H9 (cell line): ENCODE results near the gene CBLB. TPM values are rescaled to one million over a fixed set of nuclear protein-coding genes. Genes with fewer than 3 reads are reported as not detected.

Experiments
- DNase-seq: peaks from one replicate; pipeline ENCODE4 v3.0.0-alpha.2; 2017
- H2AFZ ChIP-seq: one replicate; pipeline ENCODE4 v1.6.1; 2013; ENCODE audit warnings: mild to moderate bottlenecking, low read length, control low read depth, moderate library complexity
- H2AK5ac ChIP-seq: 2 replicates; pipeline ENCODE4 v1.6.1; 2013; ENCODE audit warnings: low read length, control low read depth, mixed read lengths; ENCODE audit not compliant: insufficient read length
- H2BK120ac ChIP-seq: one replicate; pipeline ENCODE4 v1.6.1; 2013; ENCODE audit warnings: low read depth, mild to moderate bottlenecking, low read length, control low read depth, inconsistent platforms; ENCODE audit not compliant: poor library complexity, severe bottlenecking
- H2BK12ac ChIP-seq: 2 replicates; pipeline ENCODE4 v1.6.1; 2013; ENCODE audit warnings: low read length, control low read depth, mixed read lengths, low read depth; ENCODE audit not compliant: insufficient read length
- H2BK15ac ChIP-seq: 2 replicates; pipeline ENCODE4 v1.6.1; 2013; ENCODE audit warnings: low read depth, low read length, control low read depth
- H2BK20ac ChIP-seq: one replicate; pipeline ENCODE4 v1.6.1; 2013; ENCODE audit warnings: low read depth, mild to moderate bottlenecking, low read length, control low read depth, inconsistent platforms; ENCODE audit not compliant: poor library complexity, severe bottlenecking
- H2BK5ac ChIP-seq: 2 replicates; pipeline ENCODE4 v1.6.1; 2013; ENCODE audit warnings: low read length, control low read depth, mixed read lengths; ENCODE audit not compliant: insufficient read length
- H3K14ac ChIP-seq: 2 replicates; pipeline ENCODE4 v1.6.1; 2013; ENCODE audit warnings: low read length, control low read depth; ENCODE audit not compliant: insufficient read depth
- H3K18ac ChIP-seq: 2 replicates; pipeline ENCODE4 v1.6.1; 2013; ENCODE audit warnings: low read depth, mild to moderate bottlenecking, mixed read lengths, low read length, control low read depth; ENCODE audit not compliant: insufficient read length
- H3K23ac ChIP-seq: 2 replicates; pipeline ENCODE4 v1.6.1; 2013; ENCODE audit warnings: low read length, control low read depth, mixed read lengths, low read depth; ENCODE audit not compliant: insufficient read length
- H3K23me2 ChIP-seq: 2 replicates; pipeline ENCODE4 v1.6.1; 2013; ENCODE audit warnings: low read depth, mild to moderate bottlenecking, mixed read lengths, low read length, control low read depth; ENCODE audit not compliant: insufficient read length, poor library complexity, severe bottlenecking
- H3K27ac ChIP-seq: 2 replicates; pipeline ENCODE4 v1.5.1; 2013; ENCODE audit warnings: low read length, control low read depth, mixed read lengths, low read depth; ENCODE audit not compliant: insufficient read length
- H3K27me3 ChIP-seq: 2 replicates; pipeline ENCODE4 v1.6.1; 2013; ENCODE audit warnings: low read length, control low read depth, inconsistent platforms; ENCODE audit not compliant: insufficient read depth
- H3K4ac ChIP-seq: 2 replicates; pipeline ENCODE4 v1.6.1; 2013; ENCODE audit warnings: low read depth, mild to moderate bottlenecking, control low read depth, inconsistent platforms, low read length, moderate library complexity
- H3K4me1 ChIP-seq: 2 replicates; pipeline ENCODE4 v1.6.1; 2013; ENCODE audit warnings: low read length, control low read depth, inconsistent platforms; ENCODE audit not compliant: insufficient read depth
- H3K4me2 ChIP-seq: 2 replicates; pipeline ENCODE4 v1.6.1; 2013; ENCODE audit warnings: low read length, control low read depth, mixed read lengths; ENCODE audit not compliant: insufficient read length, insufficient read depth
- H3K56ac ChIP-seq: 2 replicates; pipeline ENCODE4 v1.6.1; 2013; ENCODE audit warnings: low read depth, mild to moderate bottlenecking, mixed read lengths, low read length, control low read depth; ENCODE audit not compliant: insufficient read length
- H3K79me1 ChIP-seq: 2 replicates; pipeline ENCODE4 v1.6.1; 2013; ENCODE audit warnings: low read depth, mild to moderate bottlenecking, moderate library complexity, low read length, control low read depth, inconsistent platforms; ENCODE audit not compliant: insufficient read depth, poor library complexity, severe bottlenecking
- H3K79me2 ChIP-seq: 2 replicates; pipeline ENCODE4 v1.6.1; 2013; ENCODE audit warnings: low read length, control low read depth, inconsistent platforms; ENCODE audit not compliant: insufficient read depth
- H3K9ac ChIP-seq: 2 replicates; pipeline ENCODE4 v1.6.1; 2013; ENCODE audit warnings: low read length, control low read depth, mixed read lengths; ENCODE audit not compliant: insufficient read length; ENCODE audit errors: extremely low read depth
- H3K9me3 ChIP-seq: one replicate; pipeline ENCODE4 v1.6.1; 2013; ENCODE audit warnings: low read depth, low read length, inconsistent platforms; ENCODE audit not compliant: control insufficient read depth
- H3T11ph ChIP-seq: one replicate; pipeline ENCODE4 v1.6.1; 2013; ENCODE audit warnings: mild to moderate bottlenecking, low read length, control low read depth, inconsistent platforms
- H4K20me1 ChIP-seq: one replicate; pipeline ENCODE4 v1.6.1; 2013; ENCODE audit not compliant: control insufficient read depth, insufficient read length, insufficient read depth
- H4K5ac ChIP-seq: 2 replicates; pipeline ENCODE4 v1.6.1; 2013; ENCODE audit warnings: low read depth, mild to moderate bottlenecking, mixed read lengths, low read length, control low read depth; ENCODE audit not compliant: insufficient read length
- H4K8ac ChIP-seq: replicated peaks from 2 replicates; pipeline ENCODE4 v1.6.1; 2013; ENCODE audit warnings: low read length, control low read depth, mixed read lengths, low read depth; ENCODE audit not compliant: insufficient read length
- H4K91ac ChIP-seq: 2 replicates; pipeline ENCODE4 v1.6.1; 2013; ENCODE audit warnings: low read depth, mild to moderate bottlenecking, moderate library complexity, mixed read lengths, low read length, control low read depth; ENCODE audit not compliant: insufficient read length
- H3K27ac Mint-ChIP-seq, 3 experiments: 2 replicates in 2 of 3; 3 replicates in 1 of 3; pipeline ENCODE4 v1.8.0; 2020 to 2021; ENCODE audit warnings: mixed read lengths in 3 of 3, mild to moderate bottlenecking in 1 of 3, moderate library complexity in 1 of 3
- H3K27me3 Mint-ChIP-seq: 2 replicates; pipeline ENCODE4 v1.8.0; 2021; ENCODE audit warnings: low read depth, mild to moderate bottlenecking, moderate library complexity, mixed read lengths
- H3K36me3 Mint-ChIP-seq, 3 experiments: 2 replicates in 2 of 3; 3 replicates in 1 of 3; pipeline ENCODE4 v1.8.0; 2020 to 2021; ENCODE audit warnings: low read depth in 3 of 3, mixed read lengths in 3 of 3; ENCODE audit not compliant: insufficient read depth in 1 of 3
- H3K4me1 Mint-ChIP-seq, 2 experiments: 2 replicates each; pipeline ENCODE4 v1.8.0; 2020; ENCODE audit warnings: mixed read lengths in 2 of 2
- H3K4me3 Mint-ChIP-seq, 2 experiments: 2 replicates in 1 of 2; 3 replicates in 1 of 2; pipeline ENCODE4 v1.8.0; 2020 to 2021; ENCODE audit warnings: mild to moderate bottlenecking in 2 of 2, mixed read lengths in 2 of 2, moderate library complexity in 1 of 2
- H3K9me3 Mint-ChIP-seq, 2 experiments: 2 replicates in 1 of 2; 3 replicates in 1 of 2; pipeline ENCODE4 v1.8.0; 2020; ENCODE audit warnings: mild to moderate bottlenecking in 2 of 2, mixed read lengths in 2 of 2, moderate library complexity in 1 of 2
- WGBS: extraction: QIAGEN DNeasy Blood & Tissue Kit; methylation state at CpG from one replicate; pipeline ENCODE4 v1.1.7; 2013; ENCODE audit warnings: missing lambda C conversion rate, low lambda C conversion rate, mixed read lengths; ENCODE audit not compliant: insufficient read length; ENCODE audit errors: extremely low coverage; 5-methylcytosine and 5-hydroxymethylcytosine counted together
- total RNA-seq: library from RNA; stranded (reverse); gene quantifications from 2 replicates; pipeline ENCODE4 v1.2.1, GENCODE V29; 2021
- TF ChIP-seq, protein P1 (sequence below): fragments of 200-600 bp; sonication (generic); conservative IDR thresholded peaks from 3 replicates; pipeline ENCODE4 v1.8.0; 2021; ENCODE audit warnings: antibody characterized with exemption, mild to moderate bottlenecking

Gene CBLB
- total RNA-seq, 1 experiment from 2014 or later = 25.7 TPM

- no peaks in the 10 kb centered on the region for H3K4me1 Mint-ChIP-seq
- Histone ChIP-seq H4K20me1 (no peaks in the 10 kb centered on the region), H3K9ac (no peak overlapping the region), H4K91ac (no peak overlapping the region), H3K4ac (no peak overlapping the region), H2BK120ac (no peak overlapping the region), H2BK15ac (no peak overlapping the region), H4K8ac (no peak overlapping the region), H3K14ac (no peak overlapping the region), H3T11ph (no peak overlapping the region), H3K23me2 (no peaks in the 10 kb centered on the region), H2BK5ac (no peak overlapping the region), H2AK5ac (no peak overlapping the region), H3K4me2 (no peak overlapping the region), H4K5ac (no peak overlapping the region), H2BK20ac (no peak overlapping the region), H3K79me1 (no peaks in the 10 kb centered on the region), H3K56ac (no peak overlapping the region), H2BK12ac (no peak overlapping the region), H3K23ac (no peak overlapping the region), H2AFZ (no peak overlapping the region), H3K18ac (no peak overlapping the region), H3K79me2 (no peaks in the 10 kb centered on the region), H3K27ac (no peak overlapping the region), H3K27me3 (no peaks in the 10 kb centered on the region), H3K9me3 (no peaks in the 10 kb centered on the region), H3K4me1 (no peaks in the 10 kb centered on the region)
- no peaks in the 10 kb centered on the region for H3K9me3 Mint-ChIP-seq
- no peaks in the 10 kb centered on the region for H3K36me3 Mint-ChIP-seq
- DNase-seq = no peak
- no peak overlapping the region for H3K4me3 Mint-ChIP-seq
- WGBS = no CpG with 5 or more reads among the region's 5 CpGs
- no peak overlapping the region for H3K27ac Mint-ChIP-seq
- H3K27me3 Mint-ChIP-seq = no peaks in the 10 kb centered on the region
- TF ChIP-seq, protein P1, sequence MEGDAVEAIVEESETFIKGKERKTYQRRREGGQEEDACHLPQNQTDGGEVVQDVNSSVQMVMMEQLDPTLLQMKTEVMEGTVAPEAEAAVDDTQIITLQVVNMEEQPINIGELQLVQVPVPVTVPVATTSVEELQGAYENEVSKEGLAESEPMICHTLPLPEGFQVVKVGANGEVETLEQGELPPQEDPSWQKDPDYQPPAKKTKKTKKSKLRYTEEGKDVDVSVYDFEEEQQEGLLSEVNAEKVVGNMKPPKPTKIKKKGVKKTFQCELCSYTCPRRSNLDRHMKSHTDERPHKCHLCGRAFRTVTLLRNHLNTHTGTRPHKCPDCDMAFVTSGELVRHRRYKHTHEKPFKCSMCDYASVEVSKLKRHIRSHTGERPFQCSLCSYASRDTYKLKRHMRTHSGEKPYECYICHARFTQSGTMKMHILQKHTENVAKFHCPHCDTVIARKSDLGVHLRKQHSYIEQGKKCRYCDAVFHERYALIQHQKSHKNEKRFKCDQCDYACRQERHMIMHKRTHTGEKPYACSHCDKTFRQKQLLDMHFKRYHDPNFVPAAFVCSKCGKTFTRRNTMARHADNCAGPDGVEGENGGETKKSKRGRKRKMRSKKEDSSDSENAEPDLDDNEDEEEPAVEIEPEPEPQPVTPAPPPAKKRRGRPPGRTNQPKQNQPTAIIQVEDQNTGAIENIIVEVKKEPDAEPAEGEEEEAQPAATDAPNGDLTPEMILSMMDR = no peak
Measured at GRCh38 chr3:105634708-105635107, 234.1 kb downstream of the CBLB start.
